HFFc6 (cell line): ENCODE results near the gene CCDC60. TPM values are rescaled to one million over a fixed set of nuclear protein-coding genes. Genes with fewer than 3 reads are reported as not detected.

Experiments
- DNase-seq: peaks from one replicate; pipeline ENCODE4 v3.0.0-alpha.2; 2018
- H3K27ac Mint-ChIP-seq: 2 replicates; pipeline ENCODE4 v1.8.0; 2020; ENCODE audit warnings: mild to moderate bottlenecking, mixed read lengths
- H3K27me3 Mint-ChIP-seq: 2 replicates; pipeline ENCODE4 v1.8.0; 2021; ENCODE audit warnings: mild to moderate bottlenecking, moderate library complexity, mixed read lengths; ENCODE audit not compliant: insufficient read depth
- H3K36me3 Mint-ChIP-seq: 2 replicates; pipeline ENCODE4 v1.8.0; 2021; ENCODE audit warnings: low read depth, mixed read lengths
- H3K4me1 Mint-ChIP-seq: 2 replicates; pipeline ENCODE4 v1.8.0; 2020; ENCODE audit warnings: low read depth, mixed read lengths
- H3K4me3 Mint-ChIP-seq: 2 replicates; pipeline ENCODE4 v1.8.0; 2020; ENCODE audit warnings: mild to moderate bottlenecking, moderate library complexity, mixed read lengths
- H3K9me3 Mint-ChIP-seq: 2 replicates; pipeline ENCODE4 v1.8.0; 2020; ENCODE audit warnings: mild to moderate bottlenecking, mixed read lengths
- CTCF ChIP-seq: fragments of 200-600 bp; sonication (generic); IDR thresholded peaks from 2 replicates; pipeline ENCODE4 v1.5.0; 2021; ENCODE audit warnings: antibody characterized with exemption, mild to moderate bottlenecking
- total RNA-seq, 6 experiments: library from RNA; stranded (reverse); fragmentation: NEBNext Ultra II Directional; extraction: Animal tissue kit (Norgen Biotek cat#: 25700); gene quantifications; 2 replicates in 1 of 6; 3 replicates in 5 of 6; pipeline ENCODE4 v1.2.3, GENCODE V29; 2021

Gene CCDC60
- total RNA-seq, 6 experiments from 2014 or later = not detected

GRCh38 chr12:119460876-119461275, 126.3 kb downstream of the CCDC60 start:
- H3K27me3 Mint-ChIP-seq = no peaks in the 10 kb centered on the region; the same call in none of the 2 replicates
- H3K4me1 Mint-ChIP-seq = no peaks in the 10 kb centered on the region
- H3K9me3 Mint-ChIP-seq = peaks cover 65% of the 10 kb centered on the region
- no peak for DNase-seq
- TF ChIP-seq CTCF = no peak
- H3K27ac Mint-ChIP-seq = no peak overlapping the region
- H3K4me3 Mint-ChIP-seq = no peak overlapping the region
- no peaks in the 10 kb centered on the region for H3K36me3 Mint-ChIP-seq

- TF ChIP-seq CTCF = no peak
- DNase-seq = no peak
- H3K4me3 Mint-ChIP-seq = no peak overlapping the region
- H3K36me3 Mint-ChIP-seq = no peaks in the 10 kb centered on the region
- peaks cover 69% of the 10 kb centered on the region for H3K9me3 Mint-ChIP-seq
- H3K27ac Mint-ChIP-seq = no peak overlapping the region
- H3K27me3 Mint-ChIP-seq = no peaks in the 10 kb centered on the region; the same call in none of the 2 replicates
- H3K4me1 Mint-ChIP-seq = no peaks in the 10 kb centered on the region
These were observed 127.2 kb downstream of the CCDC60 start for GRCh38 chr12:119461636-119462214.

- Mint-ChIP-seq H3K9me3 (peaks cover 63% of the 10 kb centered on the region), H3K27ac (no peak overlapping the region), H3K36me3 (no peaks in the 10 kb centered on the region), H3K4me3 (no peak overlapping the region), H3K4me1 (no peaks in the 10 kb centered on the region), H3K27me3 (no peaks in the 10 kb centered on the region; the same call in none of the 2 replicates)
- no peak for DNase-seq
- no peak for TF ChIP-seq CTCF
These were observed 128.8 kb downstream of the CCDC60 start for GRCh38 chr12:119463211-119463926.

GRCh38 chr12:119468296-119468695, 133.8 kb downstream of the CCDC60 start:
- peaks cover 57% of the 10 kb centered on the region for H3K9me3 Mint-ChIP-seq
- no peak for DNase-seq
- H3K4me1 Mint-ChIP-seq = no peaks in the 10 kb centered on the region
- no peak overlapping the region for H3K27ac Mint-ChIP-seq
- no peak for TF ChIP-seq CTCF
- no peaks in the 10 kb centered on the region for H3K36me3 Mint-ChIP-seq
- no peaks in the 10 kb centered on the region; the same call in none of the 2 replicates for H3K27me3 Mint-ChIP-seq
- H3K4me3 Mint-ChIP-seq = no peak overlapping the region

- Mint-ChIP-seq H3K27ac (no peak overlapping the region), H3K36me3 (peaks cover 4% of the 10 kb centered on the region; the same call in 1 of the 2 replicates), H3K4me3 (no peak overlapping the region), H3K27me3 (no peaks in the 10 kb centered on the region), H3K9me3 (peaks cover 56% of the 10 kb centered on the region), H3K4me1 (no peaks in the 10 kb centered on the region)
- no peak for DNase-seq
- TF ChIP-seq CTCF = no peak
These were observed 141.1 kb downstream of the CCDC60 start for GRCh38 chr12:119475650-119476049.
